ENCODE measurements around the gene FCN2. TPM values are rescaled to one million over a fixed set of nuclear protein-coding genes. Genes with fewer than 3 reads are reported as not detected.

The FCN2 gene
- not detected in 2 replicates for total RNA-seq (2014; rRNA removed; shearing (Covaris generic))
- not detected in 2 replicates for total RNA-seq (2022)
- not detected for Bru-seq, nascent RNA
- BruChase-seq, experiment 1, labeled RNA remaining after a 6-hour chase: not detected
- not detected for BruChase-seq, experiment 2, labeled RNA remaining after a 2-hour chase
- long read RNA-seq: 0 reads

GRCh38 chr9:134880484-134881312 lies at the start of gene FCN2:
Gene FCN2, plus strand, starts transcription at chr9:134880810. Its CDS starts 12 bp downstream, at chr9:134880822.
- Histone ChIP-seq H3K9me3 (ENCODE audit: low read length) (no peaks in the 10 kb centered on the region), H3K4me2 (ENCODE audit: low read length) (no peak within 1 kb of the TSS), H4K20me1 (ENCODE audit: insufficient read depth, low read length) (no peaks in the 10 kb centered on the region), H3K79me2 (ENCODE audit: insufficient read depth, low read depth, low read length) (no peaks in the 10 kb centered on the region), H3K27ac (ENCODE audit: low read depth, low read length, poor library complexity, severe bottlenecking) (no peak within 1 kb of the TSS), H3K4me1 (ENCODE audit: insufficient read depth, low read length, poor library complexity, severe bottlenecking) (peaks cover under 1% of the 10 kb centered on the region), H3K9me2 (ENCODE audit: insufficient read depth, low read length) (no peaks in the 10 kb centered on the region), H3K4me3 (ENCODE audit: low read depth, low read length, poor library complexity, severe bottlenecking) (no peak within 1 kb of the TSS), H2AFZ (ENCODE audit: low read length) (no peak within 1 kb of the TSS), H3K36me3 (ENCODE audit: insufficient read depth, low read length) (no peaks in the 10 kb centered on the region)
- no peak for DNase-seq (ENCODE audit: low spot score)
- CTCF ChIA-PET (ENCODE audit: unreplicated experiment): no interaction called here
- POLR2A ChIA-PET: interaction anchor here (0.6 kb wide), 1 partner anchor 12 kb away, joined by 3 read pairs; no protein-coding TSS in a partner anchor
- intact Hi-C loops (cut with micrococcal nuclease; ENCODE audit: unreplicated experiment): no loop called here
- no TSS peak for BruUV-seq (replicated peaks)
- no peak for TF ChIP-seq CTCF (conservative IDR thresholded peaks at IDR 0.05; ENCODE audit: low read length)
- TF ChIP-seq EZH2phosphoT487 (IDR thresholded peaks at IDR 0.05; ENCODE audit: borderline replicate concordance, low read depth, low read length): no peak

- POLR2A ChIA-PET: no interaction called here
- H3K4me2 ChIP-seq (ENCODE audit: low read length): no peak overlapping the region
- no peak overlapping the region for H3K27ac ChIP-seq (ENCODE audit: low read depth, low read length, poor library complexity, severe bottlenecking)
- no peaks in the 10 kb centered on the region for H3K79me2 ChIP-seq (ENCODE audit: insufficient read depth, low read depth, low read length)
- no TSS peak for BruUV-seq (replicated peaks)
- H3K4me3 ChIP-seq (ENCODE audit: low read depth, low read length, poor library complexity, severe bottlenecking): no peak overlapping the region
- CTCF ChIA-PET (ENCODE audit: unreplicated experiment): no interaction called here
- no peak for TF ChIP-seq EZH2phosphoT487 (IDR thresholded peaks at IDR 0.05; ENCODE audit: borderline replicate concordance, low read depth, low read length)
- no peak for TF ChIP-seq CTCF (conservative IDR thresholded peaks at IDR 0.05; ENCODE audit: low read length)
- H3K9me3 ChIP-seq (ENCODE audit: low read length): no peaks in the 10 kb centered on the region
- H2AFZ ChIP-seq (ENCODE audit: low read length): no peak overlapping the region
- no peak for DNase-seq (ENCODE audit: low spot score)
- no peaks in the 10 kb centered on the region; the same call in 1 of the 2 replicates for H3K36me3 ChIP-seq (ENCODE audit: insufficient read depth, low read length)
- H4K20me1 ChIP-seq (ENCODE audit: insufficient read depth, low read length): no peaks in the 10 kb centered on the region
- no peaks in the 10 kb centered on the region for H3K9me2 ChIP-seq (ENCODE audit: insufficient read depth, low read length)
- no peaks in the 10 kb centered on the region for H3K4me1 ChIP-seq (ENCODE audit: insufficient read depth, low read length, poor library complexity, severe bottlenecking)
- intact Hi-C loops (cut with micrococcal nuclease; ENCODE audit: unreplicated experiment): no loop called here
Observed at GRCh38 chr9:134830926-134831720, 49.5 kb upstream of the FCN2 start.

Measured in OCI-LY7 (cell line).